T-helper 1 cell (primary cell): ENCODE data around the gene CFAP77.

ENCODE experiments used
- DNase-seq, 5 donors: peaks; one replicate each; pipeline ENCODE4 v3.0.0-alpha.2; 2012 to 2020

CFAP77 gene

DNA sequence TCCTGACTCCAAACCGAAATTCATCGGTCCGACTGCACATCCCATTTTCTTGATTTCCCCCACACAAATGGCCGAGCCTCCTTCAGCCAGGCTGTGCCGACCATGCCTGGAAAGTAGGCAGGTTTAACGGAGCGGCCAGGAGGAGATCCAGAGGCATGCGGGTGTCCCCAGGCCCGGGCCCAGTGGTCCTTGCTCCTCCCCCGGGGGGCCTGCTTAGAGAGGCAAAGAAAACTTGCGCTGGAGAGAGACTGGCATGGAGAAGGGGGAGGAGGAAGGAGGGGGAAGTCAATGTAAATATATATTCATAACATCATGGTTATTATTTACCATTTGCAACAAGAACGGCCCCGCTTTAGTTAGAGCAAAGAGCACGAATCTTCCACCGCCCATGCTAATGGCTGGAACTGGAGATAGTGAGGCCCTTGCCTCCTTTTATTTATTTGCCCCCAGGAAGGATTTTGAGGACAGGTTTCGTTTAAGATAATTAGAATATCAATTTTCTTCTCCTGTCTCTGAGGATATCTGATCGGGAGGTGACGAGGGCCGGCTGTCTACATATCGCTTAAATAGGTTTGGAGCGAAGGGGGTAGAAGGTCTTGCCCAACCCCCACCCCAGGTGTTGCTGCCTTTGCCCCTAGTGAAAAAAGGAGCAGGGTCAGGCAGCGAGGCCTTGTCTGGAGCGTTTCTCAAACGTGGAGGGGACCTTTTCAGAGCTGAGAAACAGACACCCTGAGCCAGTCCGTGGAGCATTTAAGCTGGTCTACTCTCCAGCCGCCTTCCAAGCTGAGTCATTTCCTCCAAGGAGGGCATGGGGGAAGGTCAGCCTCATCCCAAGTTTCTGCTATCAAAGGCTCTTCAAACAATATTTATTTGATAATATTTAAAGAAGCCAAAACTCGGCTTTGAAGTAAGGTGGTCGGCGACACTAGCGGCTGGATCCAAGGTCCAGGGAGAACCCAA is 174.9 kb downstream of the CFAP77 start:
- no peak for DNase-seq

DNA sequence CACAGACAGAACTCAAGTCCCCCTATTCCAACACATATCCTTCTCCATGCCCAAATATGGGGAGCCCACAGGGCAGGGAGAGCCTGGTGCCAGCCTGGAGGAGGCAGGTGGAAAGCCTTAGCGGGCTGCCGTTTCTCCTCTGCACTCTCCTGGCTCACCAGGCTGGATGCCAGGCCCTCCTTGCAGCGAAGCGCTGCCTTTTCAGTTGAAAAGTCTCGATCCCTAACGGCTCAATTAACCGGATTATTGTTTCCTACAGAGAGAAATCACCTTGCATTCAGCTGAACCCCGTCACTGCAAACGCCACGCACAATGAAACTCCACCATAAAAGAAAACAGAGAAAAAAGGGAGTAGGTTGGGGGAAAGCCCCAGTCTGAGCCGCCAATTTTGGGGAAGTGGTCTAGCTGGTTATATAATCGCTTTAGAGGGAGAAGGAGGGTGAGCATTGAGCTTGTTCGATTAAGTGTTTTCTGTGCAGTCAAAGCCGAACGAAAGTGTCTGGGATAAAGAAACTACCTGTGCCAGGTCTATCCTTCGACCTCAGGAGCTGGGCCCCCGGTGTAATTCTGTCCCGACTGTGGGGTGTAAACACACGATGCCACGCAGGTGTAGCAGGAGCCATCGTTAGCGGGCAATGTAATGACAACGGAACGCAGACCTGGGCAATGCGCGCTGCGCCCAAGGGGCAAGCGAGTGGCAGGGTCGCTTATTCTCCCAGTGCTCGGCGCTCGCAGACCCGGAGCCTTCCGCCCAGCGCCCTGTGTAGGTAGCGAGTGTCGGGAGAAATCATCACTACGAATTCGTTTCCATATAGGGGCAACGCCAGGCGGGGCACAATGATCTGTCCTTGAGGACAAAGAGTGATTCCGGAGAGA is 176.2 kb downstream of the CFAP77 start:
- DNase-seq = no peak

DNA sequence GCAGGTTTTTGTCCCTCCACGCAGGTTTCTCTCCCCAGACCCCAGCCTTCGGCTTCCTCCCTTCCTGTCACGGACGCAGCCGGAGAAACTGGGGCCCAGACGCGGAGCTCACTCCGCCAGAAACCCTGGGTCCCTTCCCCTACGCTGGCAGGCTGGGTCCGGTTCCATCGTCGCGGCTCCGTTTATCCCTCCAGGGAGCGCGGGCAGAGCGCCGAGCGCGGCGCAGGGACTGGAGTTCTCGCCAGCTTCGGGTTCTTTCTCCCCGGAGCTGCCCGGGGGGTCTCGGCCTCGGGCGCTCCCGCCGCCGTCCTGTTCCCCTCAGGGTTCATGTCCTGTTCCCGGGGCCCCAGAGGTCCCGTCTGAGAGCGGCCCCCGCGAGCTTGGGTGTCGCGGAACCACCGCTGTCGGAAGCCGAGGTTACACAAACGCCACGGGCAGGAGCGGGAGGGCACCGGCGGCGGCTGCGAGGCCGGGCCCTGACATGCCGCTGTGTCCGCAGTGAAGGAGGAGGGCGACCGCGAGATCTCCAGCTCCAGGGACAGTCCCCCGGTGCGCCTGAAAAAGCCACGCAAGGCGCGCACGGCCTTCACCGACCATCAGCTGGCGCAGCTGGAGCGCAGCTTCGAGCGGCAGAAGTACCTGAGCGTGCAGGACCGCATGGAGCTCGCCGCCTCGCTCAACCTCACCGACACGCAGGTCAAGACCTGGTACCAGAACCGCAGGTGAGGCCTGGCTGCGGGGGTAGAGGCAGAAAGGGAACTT is 177.0 kb downstream of the CFAP77 start:
- no peak for DNase-seq

DNA sequence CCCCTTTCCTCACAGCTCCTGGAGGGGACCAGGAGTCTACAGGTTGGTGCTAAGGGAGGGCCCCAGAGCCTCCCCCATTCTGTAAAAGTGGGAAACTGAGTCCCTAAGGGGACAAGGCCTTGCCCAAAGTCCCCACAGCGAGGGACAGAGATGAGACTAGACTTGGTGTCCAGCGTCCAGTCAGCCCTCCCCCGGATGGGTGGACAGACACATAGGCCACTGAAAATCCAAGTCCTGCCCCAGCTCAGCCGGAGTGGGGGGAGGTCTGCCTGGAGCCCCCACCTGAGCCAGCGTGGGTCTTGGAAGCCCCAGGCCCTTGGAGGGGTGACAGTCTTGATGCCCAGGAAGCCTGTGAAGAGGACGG is 177.6 kb downstream of the CFAP77 start:
- no peak for DNase-seq

DNA sequence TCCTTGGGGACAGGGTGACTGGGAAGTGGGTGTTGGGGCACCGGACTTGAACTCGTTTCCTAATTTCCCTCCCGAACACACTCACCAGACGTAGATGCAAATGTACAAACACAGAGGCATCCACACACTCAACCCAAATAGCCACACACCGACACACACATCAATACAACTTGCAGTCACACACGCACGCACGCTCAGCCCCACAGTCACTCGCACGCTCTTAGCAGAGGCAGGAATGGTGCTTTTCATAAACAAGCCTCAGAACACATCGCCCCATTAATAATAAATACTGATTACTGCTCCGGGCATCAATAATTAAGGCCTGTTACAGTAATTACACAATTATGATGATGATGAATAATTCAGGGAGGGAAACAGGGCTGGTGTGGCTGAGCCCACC is 178.1 kb downstream of the CFAP77 start:
- DNase-seq = no peak

DNA sequence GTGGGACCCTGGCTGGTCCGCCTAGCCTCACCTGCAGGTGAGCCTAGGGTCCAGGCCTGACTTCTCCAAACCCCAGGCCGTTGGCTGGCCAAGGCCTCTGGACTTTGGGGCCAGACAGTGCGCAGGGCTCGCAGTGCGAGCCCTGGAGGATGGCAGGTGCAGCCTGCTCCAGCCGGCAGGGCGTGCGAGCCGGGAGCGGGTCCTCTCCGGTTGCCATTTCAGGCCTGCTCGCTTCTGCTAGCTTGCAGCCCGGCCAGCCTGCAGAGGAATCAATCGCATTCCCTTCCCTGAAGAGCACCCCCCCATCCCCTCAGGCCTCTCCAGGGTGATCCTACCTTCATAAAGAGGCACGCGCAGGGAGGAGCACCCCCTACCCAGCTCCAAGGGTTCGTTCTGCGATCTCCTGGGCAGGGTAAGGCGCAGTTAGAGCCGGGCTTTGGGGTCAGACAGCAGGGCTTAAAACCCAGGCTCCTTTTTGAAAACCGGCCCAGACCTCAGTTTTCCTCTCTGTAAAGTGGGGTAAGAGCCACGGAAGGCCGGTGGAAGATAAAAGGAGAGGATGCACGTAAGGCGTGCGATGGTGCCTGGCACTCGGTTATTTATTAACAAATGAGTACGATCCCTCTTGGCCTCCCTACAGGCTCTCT is 178.6 kb downstream of the CFAP77 start:
- no peak for DNase-seq

DNA sequence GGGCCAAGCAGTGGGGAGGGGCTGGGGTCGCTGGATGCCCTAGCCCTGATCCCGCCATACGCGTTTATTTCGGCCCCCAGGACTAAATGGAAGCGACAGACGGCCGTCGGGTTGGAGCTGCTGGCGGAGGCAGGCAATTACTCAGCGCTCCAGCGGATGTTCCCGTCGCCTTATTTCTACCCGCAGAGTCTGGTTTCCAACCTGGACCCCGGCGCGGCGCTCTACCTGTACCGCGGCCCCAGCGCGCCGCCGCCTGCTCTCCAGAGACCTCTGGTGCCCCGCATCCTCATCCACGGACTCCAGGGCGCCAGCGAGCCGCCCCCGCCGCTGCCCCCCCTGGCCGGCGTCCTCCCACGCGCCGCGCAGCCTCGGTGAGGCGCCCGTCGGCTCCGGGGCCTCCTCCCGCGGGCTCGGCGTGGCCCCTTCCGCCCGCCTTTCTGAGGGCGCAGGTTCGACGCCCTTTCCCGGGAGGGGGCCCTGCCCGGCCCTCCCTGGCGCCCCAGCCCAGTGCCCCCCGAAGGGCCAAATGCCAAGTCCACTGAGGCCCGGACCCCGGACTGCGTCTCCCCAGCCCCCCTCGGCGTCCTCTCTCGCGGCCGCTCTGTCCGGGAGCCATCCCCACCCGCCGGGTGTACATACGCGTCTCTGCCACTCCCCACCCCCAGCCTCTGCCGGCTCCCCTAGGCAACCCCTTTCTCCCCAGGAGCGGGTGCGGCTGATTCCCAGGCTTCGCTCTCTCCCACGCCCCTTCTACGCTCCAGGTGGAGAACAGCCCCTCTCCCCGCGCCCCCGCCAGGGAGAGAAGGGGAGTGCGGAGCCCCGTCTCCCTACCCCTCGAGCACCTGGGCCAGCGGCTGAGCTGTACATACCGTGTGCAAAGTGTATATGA is 179.4 kb downstream of the CFAP77 start:
- DNase-seq = no peak

DNA sequence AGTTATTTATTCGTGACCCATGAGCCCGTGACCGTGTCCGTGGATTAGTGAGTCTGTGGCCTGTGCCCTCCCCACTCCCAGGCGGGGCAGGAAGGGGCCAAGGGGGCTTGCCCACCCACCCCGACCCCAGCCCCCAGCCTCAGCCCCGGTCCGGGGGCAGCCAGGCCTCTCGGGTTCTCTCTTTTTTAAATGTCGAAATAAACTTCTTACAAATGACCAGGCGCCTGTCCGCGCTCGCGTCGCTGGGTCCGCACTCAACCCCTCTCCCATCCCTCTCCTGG is 180.0 kb downstream of the CFAP77 start:
- DNase-seq = no peak

DNA sequence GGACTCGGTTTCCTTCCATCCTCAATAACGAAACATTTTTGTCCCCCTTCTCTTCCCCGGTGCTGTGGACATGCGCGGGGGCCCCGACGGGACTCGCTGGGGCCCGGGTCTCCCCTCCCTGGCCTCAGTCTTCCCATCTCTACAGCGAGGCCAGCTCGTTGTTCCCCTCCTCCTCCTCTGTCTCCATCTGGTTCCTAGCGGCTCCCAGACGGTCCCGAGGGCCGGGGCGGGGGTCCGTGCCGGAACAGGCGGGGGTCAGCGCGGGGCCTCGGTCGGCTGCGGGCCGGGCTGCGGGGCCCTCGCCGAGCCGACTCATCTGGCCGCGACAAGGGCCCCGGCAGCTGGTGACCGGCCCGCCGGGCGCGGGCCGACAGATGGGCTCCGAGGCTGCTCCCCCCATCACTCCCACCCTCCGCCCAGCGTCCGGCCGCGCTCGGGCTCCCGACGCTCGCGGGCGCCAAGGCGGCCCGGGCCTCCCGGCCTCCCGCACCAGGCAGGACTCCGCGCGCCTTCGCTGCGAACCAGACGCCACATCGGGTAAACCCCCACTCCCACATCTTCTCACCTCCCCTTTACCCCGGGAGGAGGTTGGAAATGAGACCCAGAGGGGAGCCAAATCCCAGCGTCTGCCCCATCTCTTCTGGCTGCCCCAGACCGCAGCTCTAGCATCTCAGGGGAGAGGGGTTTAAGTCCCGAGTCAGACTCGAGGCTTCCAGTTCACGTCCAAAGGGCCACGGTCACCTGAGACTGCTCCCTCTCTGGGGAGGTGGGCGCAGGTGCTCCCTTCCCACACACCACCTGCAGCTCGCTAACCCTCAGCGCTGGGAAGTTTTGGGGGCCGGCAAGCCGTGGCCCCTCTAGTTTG is 180.5 kb downstream of the CFAP77 start:
- DNase-seq = no peak

DNA sequence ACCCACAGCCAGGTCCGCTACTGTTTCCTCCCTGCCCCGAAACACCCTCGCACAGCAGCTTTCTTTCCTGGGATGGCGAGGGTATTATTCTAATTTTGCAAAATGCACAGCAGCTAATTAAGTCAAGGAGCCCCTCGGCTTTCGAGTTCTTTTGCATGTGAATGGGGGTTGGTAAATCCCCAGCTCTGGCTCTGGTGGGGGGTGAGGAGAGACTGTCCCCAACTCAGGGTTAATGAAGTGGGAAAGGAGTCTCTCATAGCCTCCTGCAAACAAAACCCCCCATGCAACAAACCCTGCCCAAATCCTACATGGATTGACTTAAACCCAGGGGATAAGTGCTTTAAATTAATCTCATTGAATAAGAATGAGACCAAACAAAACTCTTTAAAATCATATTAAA is 181.2 kb downstream of the CFAP77 start:
- DNase-seq = no peak

DNA sequence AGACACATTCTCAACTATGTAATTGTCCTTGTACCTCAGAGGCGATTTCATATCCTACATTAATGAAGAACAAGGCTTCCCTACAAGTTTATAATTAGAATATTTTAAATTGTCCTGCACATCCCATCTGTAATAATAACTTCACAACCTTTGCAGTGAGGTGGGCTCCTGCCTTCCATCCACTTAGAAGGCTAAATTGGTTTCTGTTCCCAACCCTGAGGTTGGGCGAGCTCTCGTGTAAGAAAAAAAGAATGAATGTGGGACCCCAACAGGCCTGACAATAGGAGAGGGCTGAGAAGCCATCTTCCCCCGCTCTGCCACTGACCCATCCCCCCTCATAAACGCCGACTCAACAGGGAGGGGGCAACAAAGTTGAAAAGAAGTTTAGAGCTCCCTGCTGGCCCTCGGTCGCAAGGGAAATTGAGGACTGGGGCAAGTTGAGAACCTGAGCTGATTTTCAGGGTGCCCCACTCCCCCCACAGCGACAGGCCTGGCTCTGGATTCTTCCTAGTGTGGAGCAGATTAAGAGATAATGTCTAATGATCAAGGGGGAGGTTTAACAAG is 181.8 kb downstream of the CFAP77 start:
- DNase-seq = no peak

DNA sequence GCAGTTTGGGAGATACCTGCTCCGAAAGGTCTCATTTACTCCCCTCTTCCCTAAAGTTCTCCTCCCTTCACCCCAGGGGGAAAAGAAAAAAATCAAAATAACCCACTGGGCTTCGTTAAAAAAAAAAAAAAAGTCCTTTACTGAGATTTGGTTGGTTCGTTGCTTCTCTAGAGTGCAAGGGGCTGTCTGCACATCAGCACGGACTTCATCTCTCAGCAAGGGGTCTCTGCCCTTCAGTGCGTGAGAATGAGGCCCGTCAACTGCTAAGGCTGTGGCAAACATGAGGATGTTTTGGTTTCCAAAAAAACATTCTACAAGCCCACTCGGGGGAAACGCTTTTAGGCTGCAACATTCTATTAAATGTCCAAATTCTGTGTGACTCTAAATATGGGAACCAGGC is 182.4 kb downstream of the CFAP77 start:
- no peak for DNase-seq

DNA sequence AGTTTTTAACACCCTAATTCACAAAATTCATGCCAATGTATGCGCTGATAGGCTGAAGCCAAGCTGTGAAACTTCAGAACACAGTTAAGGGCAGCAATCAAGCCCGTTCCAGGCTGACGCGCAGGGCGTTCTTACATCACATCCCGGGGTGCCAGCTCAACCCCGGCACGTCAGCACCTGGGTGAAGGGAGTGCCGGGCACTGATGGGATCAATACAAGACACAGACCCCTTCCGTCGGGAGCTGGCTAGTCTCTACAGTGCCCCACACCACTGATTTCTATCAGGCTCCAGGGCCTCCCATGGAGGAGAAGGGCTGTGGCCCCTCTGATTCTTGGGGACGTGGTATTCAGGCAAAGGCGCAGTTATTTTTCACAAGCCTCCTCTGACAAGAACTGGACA is 184.4 kb downstream of the CFAP77 start:
- DNase-seq = no peak

DNA sequence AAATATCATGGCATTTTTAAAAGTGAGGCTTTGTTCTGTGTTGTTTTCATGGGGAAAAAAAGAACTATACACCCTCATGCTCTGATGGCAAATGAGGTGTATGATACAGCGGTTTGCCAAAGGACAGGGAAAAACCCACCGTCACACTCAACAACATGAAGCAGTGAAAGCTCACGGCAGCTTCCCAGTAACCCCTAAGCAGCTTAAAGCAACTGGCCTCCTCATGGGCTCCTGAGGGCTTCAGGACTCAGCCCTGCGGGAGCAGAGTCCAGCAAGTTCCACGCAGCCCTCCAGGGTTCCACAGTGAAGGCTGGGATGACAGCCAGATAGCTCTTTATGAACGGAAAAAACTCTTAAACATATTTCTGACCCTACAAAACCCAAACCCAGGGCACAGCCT is 185.3 kb downstream of the CFAP77 start:
- DNase-seq = no peak

DNA sequence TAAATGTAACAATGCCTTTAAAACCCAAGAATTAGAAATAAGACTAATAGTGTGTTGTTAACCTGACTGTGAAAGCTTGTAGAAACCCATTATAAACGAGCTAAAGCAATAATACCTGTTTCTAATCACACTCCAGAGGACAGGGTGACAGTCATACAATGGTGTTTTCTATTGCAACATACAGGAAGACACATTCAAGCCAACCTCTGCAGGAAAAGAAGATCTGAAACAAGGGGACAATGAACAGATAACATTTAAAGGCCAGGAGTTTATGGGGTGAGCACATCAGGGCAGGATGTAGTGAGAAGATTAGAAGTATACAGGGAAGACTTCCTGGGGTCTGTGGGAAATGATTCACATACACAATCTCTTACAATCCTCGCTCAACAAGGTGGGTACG is 186.2 kb downstream of the CFAP77 start:
- no peak for DNase-seq

DNA sequence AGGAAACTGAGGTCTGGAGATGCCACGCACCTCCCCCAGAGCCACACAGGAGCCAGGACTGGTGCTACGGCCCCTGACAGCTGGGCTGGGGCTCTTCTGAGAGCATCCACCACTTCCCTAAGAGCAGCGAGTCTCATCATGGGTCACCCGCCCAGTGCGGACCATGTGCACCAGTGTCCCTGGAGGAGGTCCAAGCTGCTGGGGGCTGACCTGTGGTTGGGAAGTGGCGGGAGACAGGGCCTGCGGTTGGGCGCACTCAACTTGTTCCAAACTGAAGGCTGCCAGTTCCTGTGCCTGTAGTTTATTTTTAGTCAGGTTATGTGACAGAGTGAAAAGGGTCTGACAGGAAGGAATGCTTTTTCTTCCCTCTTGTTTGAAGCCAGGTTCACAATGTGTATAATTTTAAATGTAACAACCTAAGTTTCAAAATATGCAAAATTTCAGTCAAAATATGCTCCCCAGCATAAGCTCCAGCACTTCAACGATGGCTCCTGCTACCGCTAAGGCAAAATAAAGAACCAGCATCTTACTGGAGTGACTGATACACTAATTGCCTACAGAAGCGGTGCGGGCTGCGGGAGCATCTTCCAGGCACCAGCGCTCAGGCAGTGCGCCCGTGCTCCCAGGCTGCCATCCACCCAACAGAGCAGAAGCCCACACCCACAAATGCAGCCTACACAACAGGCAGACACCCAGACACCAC is 187.2 kb downstream of the CFAP77 start:
- DNase-seq = no peak

DNA sequence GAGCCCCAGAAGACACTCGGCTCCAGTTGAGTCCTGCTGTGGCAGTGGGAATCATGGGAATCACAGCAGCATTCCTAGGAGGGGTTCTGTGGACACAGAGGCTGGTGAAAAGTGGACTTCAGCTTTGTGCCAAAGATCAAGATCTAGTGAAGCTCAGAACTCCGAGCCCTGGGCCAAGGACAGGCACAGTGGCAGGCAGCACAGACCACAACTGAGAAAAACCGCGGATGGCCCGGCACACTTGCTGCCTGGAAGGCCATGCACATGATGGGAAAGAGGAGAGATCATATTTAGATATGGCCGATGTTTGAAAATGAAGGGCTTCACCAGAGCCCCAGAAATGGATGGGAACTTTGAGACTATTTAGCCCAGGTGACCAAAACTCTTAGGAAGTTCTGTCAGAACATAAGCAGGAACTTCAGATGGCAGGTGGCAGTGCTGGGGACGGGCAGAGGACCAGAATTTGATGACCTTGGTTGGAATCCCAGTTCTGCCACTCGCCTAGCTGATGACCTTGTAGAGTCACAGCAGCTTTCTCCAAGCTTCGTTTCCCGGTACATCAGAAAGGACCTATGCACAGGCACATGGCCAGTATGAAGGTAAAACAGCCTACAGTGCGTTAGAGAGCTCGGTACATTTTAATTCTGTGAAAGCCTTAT is 190.4 kb downstream of the CFAP77 start:
- no peak for DNase-seq

DNA sequence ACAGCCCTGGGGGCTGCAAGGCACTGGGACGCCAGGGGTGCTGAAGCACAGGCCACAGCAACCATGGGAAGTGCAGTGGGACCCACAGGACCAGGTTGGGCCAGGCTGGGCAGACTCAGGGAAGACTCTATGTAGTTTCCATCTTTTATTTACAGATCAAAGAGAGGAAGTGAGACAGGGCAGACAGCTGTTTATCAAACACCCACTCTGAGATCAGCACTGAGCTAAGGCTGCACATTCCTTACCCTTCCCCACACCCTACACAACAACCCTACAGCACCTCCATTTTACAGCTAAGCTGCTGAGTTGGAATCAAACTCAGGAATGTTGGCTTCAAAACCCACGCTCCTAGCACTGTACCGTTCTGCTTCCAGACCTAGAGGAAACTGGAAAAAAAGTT is 192.2 kb downstream of the CFAP77 start:
- no peak for DNase-seq

DNA sequence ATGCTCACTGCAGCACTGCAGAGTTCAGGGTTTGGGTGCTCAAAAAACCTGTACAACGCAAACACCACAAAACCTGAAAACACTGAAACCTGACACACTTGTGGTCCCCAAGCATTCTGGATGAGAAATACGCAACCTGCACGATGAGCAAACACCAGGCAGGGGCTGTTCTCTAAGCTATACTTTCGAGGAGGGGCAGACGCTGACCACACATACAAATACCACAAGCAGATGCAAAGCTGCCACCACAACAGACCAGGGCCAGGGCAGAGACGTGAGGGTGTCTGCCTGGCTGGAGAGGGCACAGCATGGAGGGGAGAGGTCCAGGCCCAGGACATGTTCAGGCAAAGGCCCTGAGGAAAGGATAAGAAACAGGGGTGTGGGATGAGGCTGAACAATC is 195.4 kb downstream of the CFAP77 start:
- no peak for DNase-seq
